ENCODE measurements around the gene CRELD2.

The CRELD2 gene

DNA sequence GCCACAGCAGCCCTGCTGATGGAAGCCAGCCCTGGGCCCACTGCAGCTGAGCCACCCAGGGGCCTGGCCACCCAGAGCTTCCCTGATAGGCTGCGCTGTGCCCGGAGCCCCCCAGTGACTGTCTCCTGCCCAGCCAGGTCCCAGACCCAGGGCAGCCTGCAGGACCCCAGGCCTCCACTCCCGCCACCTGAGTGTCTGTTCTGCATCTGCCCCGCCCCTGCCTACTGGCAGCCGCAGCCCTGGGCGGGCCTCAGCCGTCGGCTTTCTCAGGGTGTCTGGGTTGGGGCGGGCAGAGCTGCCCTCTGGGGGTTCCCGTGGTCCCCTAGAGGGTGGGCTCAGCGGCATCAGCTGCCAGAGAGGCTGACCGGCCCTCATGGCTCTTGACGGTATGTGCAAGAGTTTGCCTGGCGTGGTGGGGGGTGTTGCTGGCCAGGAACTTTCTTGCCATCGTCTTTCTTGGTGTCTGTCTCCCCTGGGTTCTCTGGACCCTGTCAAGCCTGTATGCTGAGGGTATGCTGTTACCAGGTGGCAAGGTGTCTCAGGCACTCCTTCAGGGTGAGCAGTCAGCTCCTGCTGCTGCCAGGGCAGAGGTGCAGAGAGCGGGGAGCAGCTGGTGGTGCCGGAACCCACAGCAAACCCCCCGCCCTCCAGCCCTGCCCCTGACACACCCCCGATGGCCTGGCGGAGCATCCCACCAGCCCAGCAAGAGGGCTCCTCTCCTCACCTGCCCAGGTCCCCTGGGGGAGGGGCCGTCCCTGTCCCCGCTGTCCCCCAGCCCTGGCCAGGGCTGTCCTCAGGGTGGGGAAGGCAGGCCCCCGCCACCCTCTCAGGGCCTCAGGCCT is 29.9 kb downstream of the CRELD2 start:
- no peak for DNase-seq

- no peak for DNase-seq
These were observed 30.8 kb downstream of the CRELD2 start for GRCh38 chr22:49948958-49949913.

- DNase-seq = no peak
These were observed 31.5 kb downstream of the CRELD2 start for GRCh38 chr22:49949914-49950292.

DNA sequence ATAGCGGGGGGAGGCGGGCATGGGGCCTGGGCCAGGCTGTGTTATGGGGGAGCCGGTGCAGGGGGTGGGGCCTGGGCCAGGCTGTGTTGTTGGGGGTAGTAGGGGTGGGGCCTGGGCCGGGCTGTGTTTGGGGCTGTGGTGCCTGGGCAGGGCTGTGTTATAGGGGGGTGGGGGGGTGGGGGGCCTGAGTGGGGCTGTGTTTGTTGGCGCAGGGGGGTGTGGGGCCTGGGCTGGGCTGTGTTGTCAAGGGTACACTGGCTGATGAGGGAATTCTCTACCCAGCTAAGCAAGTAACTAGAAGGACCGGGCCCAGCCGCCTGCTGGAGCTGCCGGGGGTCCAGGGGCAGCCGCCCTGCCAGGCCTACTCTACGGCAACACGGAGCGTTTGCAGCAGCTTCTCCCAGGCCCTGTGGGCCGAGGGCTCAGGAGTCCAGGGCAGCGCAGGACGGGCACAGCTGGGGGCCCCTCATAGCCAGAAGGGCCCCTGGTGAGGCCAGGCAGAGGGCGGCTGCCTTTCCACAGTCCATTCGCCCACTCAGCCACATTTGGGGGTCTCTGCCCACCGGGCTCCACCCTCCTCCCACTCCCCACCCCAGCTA is 32.1 kb downstream of the CRELD2 start:
- DNase-seq = no peak

DNA sequence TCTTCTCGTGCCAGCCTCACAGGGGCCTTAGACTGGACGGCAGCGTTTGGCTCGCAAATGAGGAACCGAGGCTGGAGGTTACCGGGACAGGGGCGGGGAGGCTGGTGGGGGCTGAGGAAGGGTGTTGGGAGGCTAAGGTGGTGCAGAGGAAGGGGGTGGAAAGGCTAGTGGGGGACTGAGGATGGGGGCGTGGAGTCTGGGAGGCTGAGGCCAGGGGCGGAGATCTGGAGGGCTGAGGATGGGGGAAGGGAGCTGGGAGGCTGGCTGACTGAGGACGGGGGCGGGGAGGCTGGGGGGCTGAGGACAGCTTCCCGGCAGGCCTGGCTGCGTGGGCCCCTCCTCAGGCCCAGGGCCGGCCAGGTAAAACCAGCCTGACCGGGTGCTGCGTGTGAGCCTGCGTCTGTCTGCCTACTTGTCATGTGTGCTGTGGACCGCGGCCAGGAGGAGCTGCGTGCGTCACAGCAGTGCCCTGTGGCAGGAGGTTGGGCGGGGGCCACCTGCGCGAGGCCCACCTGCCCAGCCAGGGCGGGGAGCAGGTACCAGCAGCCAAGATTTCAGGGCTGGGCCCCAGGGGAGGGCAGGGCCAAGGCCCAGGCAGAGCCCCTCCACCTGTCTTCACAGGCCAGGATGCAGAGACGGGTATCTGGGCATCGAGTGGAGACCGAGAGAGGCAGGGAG is 32.7 kb downstream of the CRELD2 start:
- DNase-seq = no peak

GRCh38 chr22:49951678-49951985 is 33.2 kb downstream of the CRELD2 start:
- DNase-seq = no peak

DNA sequence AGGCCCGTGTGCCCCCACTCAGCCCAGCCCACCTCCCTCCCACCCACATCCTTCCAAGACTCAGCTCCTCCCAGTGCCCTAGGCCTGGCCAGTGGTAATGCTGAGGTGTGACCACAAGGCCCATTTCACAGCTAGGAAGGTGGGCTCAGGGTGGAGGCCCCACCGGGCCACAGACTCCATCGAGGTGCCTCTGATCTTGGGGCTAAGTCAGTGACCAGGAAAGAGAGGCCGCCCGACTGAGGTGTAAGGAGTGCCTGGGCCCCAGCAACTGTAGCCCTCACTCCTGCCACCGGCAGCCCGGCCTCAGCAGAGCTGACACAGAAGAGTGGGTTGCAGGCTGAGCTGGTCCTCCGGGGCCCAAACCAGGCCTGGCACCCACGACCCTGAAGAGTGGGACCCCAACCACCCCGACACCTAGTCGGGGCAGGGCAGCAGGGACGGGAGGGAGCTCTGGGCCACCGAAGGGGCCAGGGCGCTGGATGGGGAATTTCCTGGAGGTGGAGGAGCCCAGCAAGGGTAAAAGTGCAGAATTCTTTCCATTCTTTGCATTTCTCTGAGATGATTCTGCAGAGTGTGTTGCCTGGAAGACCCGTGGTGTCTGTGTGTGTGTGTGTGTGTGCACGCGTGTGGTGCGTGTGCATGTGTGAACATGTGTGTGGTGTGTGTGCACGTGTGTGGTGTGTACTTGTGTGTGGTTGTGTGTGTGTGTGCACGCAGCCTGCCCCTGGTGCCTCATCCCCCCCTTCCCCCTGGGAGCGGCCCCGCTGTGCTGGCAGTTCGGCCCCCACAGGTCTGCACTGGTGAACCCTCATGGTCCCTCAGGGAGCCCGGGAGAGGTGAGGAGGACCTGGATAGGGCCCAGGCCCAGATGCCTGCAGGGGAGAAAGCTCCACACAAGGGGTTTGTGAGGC is 33.8 kb downstream of the CRELD2 start:
- no peak for DNase-seq

- no peak for DNase-seq
These were observed 34.7 kb downstream of the CRELD2 start for GRCh38 chr22:49953027-49953679.

DNA sequence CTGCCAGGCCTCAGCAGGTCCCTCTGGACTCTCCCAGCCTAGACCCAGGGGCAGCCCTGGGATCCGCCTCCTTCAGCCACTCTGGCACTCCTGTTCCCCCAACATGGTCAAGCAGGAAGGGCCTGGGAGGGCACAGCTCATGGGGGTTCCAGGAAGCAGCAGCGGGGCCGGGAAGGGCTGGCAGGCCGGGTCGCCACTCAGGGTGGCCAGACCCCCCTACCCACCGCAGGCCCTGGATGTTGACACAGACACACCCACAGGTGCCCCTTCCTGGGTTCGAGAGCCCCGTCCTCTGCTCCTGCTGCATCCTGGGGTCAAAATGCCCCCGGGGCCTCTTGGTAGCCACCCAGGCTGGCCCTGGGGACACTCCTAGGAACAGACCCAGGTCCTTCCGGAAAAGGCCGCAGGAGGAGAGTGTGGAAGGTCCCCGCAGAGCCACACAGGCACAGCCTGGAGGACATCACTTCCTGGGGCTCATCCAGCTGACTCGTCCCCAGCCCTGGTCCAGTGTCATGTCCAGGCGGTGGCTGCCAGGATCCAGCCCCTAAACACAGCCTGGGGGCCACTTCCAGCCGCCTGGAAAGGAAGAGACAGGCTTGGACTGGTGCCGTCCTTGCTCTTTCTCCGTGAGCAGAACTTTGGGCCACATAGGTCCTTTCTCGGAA is 35.4 kb downstream of the CRELD2 start:
- DNase-seq = no peak

DNA sequence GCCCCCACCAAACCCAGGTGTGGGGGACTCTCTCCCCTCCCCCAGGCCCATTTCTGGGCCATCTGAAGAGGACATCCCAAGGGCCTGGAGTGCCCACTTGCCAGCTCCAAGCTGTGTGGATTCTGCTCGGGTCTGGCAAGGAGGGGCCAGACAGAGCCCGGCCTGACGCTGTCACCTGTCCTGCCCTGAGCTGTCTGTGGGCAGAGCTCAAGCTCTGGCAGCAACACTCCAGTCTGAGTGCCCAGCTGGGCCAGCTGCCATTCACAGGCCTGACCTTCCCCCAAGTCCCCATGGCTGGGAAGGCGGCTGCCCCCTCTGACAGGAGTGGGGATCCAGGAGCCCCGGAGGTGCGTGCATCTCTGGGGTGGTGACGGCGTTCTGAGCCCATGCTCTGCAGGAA is 35.9 kb downstream of the CRELD2 start:
- no peak for DNase-seq

DNA sequence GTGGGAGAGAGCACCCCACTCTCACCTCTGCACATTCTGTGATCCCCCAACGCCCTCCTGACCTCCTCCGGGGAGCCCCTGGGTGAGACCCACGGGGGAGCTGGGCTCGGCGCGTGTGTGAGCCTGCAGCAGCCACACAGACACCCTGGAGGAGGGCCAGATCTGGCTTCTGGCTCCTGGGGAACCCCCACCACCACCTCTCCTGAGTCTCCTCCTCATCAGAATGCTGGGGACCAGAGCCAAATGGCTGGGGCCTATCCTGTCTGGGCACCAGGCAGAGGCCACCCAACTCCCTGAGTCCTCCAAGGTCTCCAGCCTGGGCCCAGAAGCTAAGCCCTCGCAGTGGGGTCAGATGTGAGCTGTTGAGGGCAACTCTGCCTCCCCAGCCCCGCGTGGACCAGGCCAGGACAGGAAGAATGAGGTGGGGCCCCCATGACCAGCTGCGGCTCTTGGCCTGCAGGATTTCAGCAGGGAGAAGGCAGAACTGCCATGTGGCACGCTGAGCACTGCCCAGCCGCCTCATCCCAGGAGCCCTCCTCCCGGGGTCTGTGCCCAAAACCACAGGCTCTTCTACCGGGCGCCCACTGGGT is 36.7 kb downstream of the CRELD2 start:
- DNase-seq = no peak

GRCh38 chr22:49955581-49956417 is 37.4 kb downstream of the CRELD2 start:
- no peak for DNase-seq

DNA sequence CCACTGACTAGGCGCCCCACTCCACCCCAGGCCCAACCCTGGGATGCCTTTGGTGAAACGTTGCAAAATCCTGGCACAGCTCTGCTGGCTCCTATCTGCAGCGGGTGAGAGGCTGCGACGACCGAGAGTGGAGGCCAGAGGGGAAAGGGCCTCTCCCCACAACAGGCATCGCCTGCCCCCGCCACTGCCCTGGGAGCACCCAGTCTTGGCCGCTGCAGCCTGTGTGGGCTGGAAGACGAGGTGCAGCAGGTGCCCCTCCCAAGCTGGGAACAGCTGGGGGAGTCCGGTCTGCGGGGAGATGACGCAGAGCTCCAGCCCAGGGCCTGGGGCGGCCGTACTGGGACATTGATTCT is 38.0 kb downstream of the CRELD2 start:
- DNase-seq = no peak

DNA sequence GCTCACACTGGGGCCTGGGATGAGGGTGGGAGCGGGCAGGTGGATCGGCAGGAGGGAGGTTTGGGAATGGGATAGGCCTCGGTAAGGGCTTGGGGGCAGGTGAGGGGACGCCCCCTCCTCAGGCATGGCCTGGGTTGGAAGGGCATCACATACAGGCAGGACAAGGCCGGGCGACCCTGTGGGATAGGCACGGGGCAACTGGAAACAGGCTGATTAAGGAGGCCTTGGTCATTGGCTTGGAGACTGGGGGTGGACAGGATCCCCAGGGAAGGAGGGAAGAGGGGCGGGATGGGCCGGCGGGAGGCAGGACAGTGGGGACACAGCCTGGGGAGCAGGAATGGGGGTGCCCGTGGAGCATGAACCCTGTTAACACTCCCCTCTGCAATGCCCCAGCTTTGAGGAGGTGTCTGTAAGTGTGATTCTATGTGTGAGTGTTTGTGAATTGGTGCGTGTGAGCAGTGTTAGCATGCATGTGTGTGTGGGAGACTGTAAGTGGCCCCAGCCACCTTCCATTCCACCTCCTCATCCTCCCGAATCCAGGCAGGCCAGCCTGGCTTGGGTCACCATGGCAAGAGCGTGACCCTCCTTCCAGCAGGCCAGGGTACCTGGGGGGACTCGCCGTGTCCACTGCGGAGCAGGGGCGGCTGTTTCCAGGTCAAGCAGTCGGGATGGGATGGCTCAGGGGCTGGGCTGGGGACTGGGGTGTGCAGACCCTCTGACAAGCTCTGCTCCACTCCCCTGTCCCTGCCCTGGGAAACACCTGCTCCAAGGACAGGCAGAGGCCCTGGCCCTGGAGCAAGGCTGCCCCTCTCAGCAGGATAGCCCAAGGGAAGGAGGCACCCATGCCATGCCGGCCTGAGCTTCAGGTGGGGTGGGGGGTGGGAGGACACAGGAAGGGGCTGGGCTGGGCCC is 38.7 kb downstream of the CRELD2 start:
- DNase-seq = no peak

DNA sequence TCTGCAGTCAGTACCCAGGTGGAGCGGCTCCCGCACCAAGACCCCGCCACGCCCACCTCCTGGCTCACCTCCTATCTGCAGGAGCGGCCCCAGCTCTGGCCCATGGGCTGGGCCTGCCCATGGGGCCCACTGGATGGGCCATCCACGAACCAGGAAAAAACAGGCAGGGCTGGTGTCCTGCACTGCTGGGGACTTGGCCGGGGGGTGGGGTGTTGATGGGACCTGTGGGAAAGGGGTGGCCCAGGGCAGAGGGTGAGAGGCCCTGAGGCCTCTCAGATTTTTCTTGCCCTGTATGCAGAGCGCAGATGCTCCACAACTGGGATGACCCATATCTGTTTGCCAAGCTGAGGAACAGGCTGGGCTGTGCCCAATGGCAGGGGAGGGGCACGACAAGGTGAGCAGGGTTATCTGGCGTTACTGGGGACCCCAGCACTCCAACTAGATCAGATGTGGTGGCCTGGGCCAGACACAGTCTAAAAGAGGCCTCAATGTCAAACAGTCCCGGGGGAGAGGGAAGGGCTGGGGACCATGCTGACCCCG is 39.5 kb downstream of the CRELD2 start:
- no peak for DNase-seq

- DNase-seq = no peak
These were observed 40.0 kb downstream of the CRELD2 start for GRCh38 chr22:49958366-49958921.

GRCh38 chr22:49958931-49959781 is 40.7 kb downstream of the CRELD2 start:
- DNase-seq = no peak

Measured in inflammatory macrophage treated with lipopolysaccharide for 1 hour (primary cell).